GM18907 (cell line): ENCODE data around the gene ISYNA1.

Experiments
- ATAC-seq: cut with Tn5 transposase; IDR thresholded peaks from one replicate; pipeline ENCODE4 v1.9.1; 2021; ENCODE audit warnings: mild to moderate bottlenecking, moderate library complexity; ENCODE audit not compliant: unreplicated experiment

ISYNA1 gene

DNA sequence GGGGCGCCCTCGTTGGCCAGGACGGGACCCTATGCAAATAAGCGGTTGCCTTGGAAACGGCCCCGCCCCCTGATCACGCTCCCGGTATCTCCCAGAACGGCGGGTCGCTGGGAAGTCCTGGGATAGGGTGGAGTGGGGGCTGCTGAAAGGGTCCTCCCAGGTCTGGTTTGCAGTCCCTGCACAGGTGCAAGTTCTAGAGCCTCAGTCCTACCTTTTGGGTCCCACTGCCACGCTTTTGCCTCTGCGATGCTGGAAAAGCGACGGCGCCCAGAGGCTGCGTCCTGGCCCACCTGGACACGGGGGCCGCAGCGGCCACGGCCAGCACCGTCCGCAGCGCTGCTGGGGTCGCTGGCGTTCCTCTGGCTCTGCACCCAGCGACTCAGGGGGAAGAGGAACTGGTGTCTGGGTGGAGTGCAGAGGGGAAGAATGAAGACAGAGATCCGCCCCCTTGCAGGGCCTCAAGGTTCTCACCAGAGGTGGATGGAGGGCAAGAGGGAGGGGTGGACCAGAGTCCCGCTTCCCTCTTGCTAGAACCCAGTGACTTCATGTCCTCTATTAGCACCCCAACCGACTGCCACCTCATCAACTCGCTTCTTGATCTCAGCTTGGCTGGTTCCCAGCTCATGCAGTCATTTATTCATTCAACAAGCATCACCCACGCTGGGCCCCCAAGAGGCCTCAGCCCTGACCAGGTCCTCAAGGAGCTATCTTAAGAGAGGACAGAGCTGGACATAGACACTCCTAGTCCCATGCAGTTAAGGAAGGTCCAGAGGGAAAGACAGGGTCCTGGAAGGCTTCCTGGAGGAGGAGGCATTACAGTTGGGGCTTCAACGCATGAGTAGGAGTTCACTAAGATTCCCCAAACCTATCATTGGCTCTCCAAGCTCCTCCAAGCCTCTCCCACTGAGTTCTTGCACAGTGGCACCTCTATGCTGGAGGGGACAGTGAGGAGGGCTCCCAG, 40.4 kb downstream of the ISYNA1 start, which contains the start of gene LRRC25:
Gene LRRC25, minus strand, starts transcription at position 381 of the 961 bp plus-strand sequence. CDS start 659 bp downstream, outside the sequence.
- ATAC-seq: no peak

- ATAC-seq: no peak
Observed at GRCh38 chr19:18396471-18397241, 41.3 kb downstream of the ISYNA1 start.

- ATAC-seq: no peak
Observed at GRCh38 chr19:18393836-18394235, 44.1 kb downstream of the ISYNA1 start.

DNA sequence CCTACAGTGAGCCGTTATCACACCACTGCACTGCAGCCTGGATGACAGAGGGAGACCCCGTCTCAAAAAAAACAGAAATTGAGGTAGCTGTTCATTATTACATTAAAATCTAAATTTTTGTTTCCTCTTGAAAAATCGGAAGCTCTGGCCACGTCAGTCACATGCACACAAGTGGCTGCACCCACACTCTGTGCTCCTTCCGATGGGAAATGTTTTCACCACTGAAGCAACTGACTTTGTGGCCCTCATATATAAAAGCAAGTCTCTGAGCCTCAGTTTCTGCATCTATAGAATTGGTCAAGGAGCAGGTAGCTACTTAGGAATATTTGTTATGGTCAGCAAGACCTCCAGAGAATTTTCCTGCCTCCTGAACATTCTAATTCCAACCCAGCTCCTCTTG, 45.0 kb downstream of the ISYNA1 start:
- no peak for ATAC-seq

DNA sequence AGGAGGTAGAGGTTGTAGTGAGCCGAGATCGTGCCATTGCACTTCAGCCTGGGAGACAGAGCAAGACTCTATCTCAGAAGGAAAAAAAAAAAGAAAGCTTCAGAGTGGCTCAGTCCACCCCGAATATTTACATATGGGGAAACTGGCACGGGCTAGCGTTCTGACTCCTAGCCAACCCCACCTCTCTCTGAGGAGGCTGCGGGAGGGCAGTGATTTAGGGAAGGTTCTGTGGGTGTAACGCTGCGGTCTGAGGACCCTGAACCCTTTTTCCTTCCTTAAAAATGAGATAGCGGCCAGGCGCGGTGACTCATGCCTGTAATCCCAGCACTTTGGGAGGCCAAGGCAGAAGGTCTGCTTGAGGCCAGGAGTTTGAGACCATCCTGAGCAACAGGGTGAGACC, 45.5 kb downstream of the ISYNA1 start:
- ATAC-seq: no peak

GRCh38 chr19:18391509-18392075, 46.3 kb downstream of the ISYNA1 start:
- no peak for ATAC-seq

- ATAC-seq: no peak
Observed at GRCh38 chr19:18390065-18390907, 47.6 kb downstream of the ISYNA1 start.

DNA sequence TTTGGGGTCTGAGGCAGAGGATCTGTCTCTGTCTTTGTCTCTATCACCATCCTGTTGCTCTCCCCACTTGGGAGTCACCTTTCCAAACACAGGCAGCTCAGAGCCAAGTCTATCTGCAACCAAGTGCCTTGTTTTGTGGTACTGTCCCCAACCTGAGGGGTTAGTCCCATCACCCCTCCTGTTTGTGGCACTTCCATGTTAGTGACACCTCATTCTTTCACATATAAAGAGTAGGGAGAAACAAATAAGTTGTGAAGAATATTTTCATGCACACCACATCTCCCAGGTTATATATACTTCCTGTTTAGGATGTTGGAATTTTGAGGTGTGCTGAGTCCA, 48.2 kb downstream of the ISYNA1 start:
- no peak for ATAC-seq

- ATAC-seq: no peak
Observed at GRCh38 chr19:18388960-18389725, 48.8 kb downstream of the ISYNA1 start.

DNA sequence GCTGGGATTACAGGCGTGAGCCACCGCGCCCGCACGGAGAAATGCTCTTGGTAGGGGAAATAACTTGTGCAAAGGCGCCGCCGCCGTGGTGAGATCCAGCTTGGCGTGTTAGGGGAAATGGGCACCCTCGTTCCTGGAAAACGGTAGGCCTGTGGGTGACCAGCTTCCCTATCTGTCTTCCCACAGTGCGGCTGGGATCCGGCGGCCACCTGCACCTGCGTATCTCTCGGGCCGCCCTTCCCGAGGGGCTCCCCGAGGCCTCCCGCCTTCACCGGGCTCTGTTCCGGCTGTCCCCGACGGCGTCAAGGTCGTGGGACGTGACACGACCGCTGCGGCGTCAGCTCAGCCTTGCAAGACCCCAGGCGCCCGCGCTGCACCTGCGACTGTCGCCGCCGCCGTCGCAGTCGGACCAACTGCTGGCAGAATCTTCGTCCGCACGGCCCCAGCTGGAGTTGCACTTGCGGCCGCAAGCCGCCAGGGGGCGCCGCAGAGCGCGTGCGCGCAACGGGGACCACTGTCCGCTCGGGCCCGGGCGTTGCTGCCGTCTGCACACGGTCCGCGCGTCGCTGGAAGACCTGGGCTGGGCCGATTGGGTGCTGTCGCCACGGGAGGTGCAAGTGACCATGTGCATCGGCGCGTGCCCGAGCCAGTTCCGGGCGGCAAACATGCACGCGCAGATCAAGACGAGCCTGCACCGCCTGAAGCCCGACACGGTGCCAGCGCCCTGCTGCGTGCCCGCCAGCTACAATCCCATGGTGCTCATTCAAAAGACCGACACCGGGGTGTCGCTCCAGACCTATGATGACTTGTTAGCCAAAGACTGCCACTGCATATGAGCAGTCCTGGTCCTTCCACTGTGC, 49.6 kb downstream of the ISYNA1 start:
- ATAC-seq: peak; percentile 62

GRCh38 chr19:18386543-18387271, 51.2 kb downstream of the ISYNA1 start:
- no peak for ATAC-seq

- ATAC-seq: no peak
Observed at GRCh38 chr19:18385675-18386542, 52.0 kb downstream of the ISYNA1 start, which contains the start of gene GDF15. GDF15 (plus strand) TSS chr19:18386158; CDS start chr19:18386190, 32 bp downstream.

DNA sequence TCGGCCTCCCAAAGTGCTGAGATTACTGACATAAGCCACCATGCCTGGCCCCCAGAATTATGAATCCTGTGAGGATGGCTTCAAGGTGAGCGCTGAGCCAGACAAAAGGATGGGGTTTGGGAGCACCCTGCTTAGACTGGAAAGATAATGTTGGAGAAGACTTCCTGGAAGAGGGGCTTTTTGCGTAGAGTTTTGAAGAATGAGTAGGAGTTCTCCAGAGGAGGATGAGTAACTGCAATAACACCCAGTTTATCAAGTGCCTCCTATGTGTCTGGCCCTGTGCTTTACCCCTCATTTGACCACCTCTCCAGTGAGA, 52.6 kb downstream of the ISYNA1 start:
- no peak for ATAC-seq

- ATAC-seq: no peak
Observed at GRCh38 chr19:18384775-18385174, 53.2 kb downstream of the ISYNA1 start.
